GM19328 (cell line): ENCODE data around the gene TFAM.

Experiments used
- ATAC-seq: cut with Tn5 transposase; IDR thresholded peaks from one replicate; pipeline ENCODE4 v1.9.1; 2021; ENCODE audit warnings: mild to moderate bottlenecking, moderate library complexity; ENCODE audit not compliant: unreplicated experiment

TFAM gene

DNA sequence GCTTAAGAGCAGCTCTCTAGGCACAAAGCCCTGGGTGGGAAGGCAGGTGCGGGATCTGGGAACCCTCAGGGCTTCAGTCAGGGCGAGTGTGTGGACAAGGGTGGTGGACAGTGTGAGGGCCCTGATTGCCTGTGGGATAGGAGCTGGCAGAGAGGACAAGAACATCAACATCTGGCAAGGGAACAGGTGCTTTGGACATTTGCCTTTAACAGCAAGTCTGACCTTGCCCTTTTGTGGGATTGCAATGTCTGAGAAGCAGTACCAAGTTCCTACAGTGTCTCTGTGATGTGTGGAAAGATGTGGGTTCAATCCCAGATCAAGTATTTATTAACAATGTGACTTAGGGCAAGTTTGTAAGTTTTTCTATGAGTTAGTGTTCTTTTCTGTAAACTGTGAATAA, 46.7 kb downstream of the TFAM start:
- ATAC-seq: no peak

DNA sequence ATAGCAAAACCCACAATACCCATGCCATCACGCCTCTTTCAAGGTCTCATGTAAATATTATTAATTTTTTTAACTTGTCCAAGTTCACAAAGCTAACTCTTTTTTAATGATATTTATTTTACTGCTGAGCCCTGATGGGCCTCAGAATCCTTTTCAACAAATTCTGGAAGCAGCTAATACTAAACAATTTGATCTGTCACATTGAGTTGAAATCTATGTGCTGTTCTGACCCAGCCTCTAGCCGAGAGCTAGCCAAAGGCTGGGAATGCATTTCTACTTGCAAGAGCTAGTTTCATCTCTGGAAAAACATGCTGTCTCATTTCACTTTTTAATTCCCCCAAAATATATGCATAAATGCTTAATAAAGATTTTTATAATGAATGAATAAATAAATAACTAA, 47.9 kb downstream of the TFAM start:
- ATAC-seq: no peak

DNA sequence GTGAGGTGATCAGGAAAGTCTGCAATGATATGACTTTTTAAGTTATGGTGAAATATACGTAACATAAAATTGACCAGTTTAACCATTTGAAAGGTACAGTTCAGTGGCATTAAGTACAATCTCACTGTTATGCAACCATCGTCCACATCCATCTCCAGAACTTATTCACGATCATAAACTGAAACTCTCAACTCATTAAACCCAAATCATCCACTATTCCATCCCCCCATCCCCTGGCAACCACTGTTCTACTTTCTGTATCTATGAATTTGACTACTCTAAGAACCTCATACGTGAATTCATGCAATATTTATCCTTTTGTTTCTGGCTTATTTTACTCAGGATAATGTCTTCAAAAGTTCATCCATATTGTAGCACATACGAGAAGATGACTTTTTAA, 48.4 kb downstream of the TFAM start:
- ATAC-seq: no peak

DNA sequence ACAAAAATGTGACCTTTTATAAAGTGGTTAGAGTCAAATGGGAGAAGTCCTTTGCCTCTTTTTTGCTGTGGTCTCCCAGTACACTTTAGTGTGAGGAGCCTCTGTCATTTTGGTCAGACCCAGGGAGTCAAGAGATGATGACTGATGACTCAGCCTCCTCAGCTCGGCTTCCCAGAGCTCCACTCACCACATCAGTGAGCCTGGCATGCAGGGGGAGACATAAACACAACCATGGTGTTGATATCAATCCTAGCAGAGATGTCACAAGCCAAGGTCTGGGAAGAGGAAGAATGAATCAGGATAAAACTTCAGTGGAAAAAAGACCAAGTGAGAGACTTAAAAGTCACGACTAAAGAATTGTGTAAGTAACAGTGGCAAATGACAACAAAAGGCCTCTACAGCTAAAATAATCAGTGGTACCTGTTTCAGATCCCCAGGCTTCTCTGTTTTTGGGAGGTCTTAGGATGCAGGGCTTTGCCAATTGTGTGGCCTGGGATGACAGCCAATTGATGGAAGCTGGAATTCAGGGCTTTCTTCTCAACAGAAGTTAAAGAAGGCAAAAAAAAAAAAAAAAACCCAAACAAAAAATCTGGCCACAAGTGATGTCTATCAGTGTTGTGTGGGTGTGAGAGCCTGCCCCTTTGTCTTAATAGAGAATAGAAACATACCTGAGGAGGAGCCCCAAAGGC, 50.2 kb downstream of the TFAM start:
- no peak for ATAC-seq

DNA sequence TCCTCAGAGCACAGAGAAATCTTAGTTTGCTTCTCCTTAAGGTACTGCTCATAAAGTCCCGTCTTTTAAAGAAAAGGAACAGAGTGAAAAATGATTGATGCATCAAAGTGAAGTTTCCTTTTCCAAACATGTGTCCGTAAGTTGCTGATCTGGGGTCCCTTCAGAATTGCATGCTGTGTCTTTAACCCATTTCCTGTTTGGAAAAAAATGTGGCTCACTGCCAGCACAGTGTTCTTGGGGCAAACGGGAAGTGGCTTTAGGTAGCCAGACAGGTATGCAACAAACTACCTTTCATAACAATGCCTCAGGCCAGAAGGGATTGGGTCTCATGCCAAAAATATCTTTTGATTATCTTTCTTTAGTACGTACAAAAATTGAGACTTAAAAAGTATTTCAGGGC, 50.9 kb downstream of the TFAM start:
- no peak for ATAC-seq

DNA sequence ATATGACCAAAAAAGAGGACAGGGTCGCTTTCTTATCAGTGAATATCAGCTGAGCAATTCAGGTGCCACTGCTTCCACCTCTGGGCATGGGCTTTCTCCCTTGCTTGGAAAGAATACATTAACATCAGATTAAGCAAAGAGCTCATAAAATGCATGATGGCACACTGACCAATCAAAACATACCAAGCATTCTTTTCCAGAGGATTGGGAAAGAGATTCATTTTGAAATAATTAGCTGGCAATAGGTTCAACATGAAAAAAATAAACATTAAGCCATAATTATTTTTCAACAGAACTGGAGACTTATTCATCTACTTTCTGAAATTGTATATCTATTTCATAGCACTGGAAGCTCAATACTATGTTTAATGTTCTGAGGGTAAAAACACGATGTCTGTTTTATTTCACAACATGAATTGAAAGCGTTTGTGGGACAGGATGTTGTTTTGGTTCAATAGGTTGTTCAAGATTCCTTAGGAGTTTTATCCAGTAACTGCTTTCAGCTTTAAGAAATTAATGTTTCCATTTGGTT, 53.2 kb downstream of the TFAM start:
- no peak for ATAC-seq

DNA sequence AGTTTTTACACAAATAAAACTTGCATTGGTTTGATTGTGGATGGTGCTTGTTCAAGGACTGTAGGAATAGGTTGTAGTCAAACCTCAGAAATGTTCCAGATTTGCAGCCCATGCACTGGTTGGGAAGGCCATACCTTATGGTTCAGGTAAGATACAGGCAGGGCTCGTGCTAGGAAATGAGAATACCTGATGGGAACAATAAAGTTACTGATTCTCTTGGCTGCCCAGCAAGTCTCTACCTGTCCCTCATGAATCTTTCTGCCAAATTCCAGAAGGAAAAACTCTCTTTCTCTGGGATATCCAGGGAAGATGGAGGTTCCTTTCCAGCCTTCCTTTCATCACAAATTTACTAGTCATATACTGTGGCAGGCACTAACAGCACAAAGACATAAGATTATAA, 53.8 kb downstream of the TFAM start:
- no peak for ATAC-seq

DNA sequence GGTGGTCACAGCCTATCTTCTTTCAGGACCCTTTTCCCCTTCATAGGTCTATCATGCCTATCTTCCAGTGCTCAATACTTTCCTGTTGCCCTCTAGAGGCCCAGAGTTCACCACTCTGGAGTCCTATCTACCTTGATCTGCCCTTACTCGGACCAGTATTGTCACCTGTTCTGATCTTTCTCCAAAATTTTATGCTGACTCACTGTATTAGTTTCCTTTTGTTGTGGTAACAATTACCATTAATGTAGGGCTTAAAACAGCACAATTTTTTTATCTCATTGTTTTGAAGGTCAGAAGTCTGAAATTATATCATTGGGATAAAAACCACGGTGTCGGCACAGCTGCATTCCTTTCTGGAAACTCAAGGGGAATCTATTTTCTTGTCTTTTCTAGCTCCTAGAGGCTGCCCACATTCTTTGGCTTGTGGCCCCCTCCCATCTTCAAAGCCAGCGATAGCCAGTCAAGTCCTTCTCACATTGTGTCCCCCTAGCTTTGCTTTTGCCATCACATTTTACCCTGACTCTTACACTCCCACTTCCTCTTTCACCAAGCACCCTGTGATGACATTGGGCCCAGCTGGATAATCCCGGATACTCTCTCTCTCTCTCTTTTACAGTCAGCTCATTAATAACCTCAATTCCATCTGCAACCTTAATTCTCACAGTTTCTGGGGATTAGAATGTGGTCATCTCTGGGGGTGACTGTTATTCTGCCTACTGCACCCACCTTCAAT, 54.6 kb downstream of the TFAM start:
- ATAC-seq: no peak

DNA sequence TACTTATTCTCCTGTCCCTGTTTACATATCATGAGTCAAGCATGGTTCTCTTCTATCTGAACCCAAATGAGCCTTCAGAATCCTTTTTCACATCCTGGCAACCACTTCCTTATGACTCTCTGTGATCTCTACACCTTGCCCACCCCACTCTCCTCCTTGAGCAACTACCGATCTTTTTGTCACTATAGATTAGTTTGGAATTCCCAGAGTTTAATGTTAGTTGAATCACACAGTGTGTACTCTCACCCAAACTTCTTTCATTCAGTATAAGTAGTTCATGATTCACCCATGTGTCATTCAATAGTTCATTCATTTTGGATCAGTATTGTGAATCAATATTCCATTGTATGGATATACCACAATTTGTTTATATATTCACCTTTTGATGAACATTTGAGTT, 55.3 kb downstream of the TFAM start:
- no peak for ATAC-seq

DNA sequence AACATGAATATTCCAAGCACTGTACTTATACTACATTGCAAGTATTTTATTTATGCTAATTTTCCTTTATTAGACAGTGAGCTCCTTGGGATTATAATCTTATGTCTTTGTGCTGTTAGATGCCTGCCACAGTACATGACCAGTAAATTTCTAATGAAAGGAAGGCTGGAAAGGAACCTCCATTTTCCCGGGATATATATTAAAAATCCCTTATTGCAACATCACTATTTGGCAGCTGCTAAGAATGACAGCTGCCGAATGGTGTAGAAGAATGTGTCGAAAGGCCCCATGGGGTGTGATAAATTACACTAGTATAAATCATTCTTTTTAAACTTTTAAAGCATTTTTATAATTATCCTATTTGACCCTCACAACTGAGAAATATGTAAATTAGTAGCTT, 59.1 kb downstream of the TFAM start:
- ATAC-seq: no peak

DNA sequence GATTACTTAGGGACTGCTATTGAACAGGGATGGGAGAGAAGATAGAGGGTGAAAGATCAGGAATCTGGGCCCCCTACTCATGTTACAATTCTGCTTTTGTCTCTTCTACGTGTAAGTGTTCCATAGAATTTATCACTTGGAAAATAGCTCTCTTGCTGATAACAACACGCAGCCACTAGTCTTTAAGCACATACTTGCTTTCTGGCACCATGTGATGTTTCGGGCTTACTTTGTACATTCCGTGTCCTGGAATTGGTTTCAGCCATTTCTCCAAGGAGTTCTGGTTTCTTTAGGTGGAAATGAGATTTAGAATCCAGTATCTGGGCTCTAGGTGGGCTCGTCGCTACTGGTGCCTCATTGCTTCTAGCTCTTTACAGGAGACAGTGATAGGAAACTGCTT, 59.7 kb downstream of the TFAM start:
- no peak for ATAC-seq

DNA sequence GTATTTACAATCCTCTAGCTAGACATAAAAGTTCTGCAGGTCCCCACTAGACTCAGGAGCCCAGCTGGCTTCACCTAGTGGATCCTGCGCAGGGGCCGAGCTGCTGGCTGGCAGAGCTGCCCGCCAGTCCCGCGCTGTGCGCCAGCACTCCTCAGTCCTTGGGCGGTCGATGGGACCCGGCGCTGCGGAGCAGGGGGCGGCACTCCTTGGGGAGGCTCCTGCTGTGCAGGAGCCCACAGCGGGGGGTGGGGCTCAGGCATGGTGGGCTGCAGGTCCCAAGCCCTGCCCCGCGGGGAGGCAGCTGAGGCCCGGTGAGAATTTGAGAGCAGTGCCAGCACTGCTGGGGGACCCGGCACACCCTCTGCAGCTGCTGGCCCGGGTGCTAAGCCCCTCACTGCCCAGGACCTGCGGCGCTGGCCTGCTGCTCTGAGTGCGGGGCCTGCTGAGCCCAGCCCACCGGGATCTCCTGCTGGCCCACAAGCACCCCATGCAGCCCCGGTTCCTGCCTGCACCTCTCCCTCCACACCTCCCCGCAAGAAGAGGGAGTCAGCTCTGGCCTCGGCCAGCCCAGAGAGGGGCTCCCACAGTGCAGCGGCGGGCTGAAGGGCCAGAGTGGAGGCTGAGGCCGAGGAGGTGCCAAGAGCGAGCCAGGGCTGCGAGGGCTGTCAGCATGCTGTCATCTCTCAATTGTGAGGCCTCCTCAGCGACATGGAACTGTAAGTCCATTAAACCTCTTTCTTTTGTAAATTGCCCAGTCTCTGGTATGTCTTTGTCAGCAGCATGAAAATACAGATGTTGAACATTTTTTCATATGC, 63.1 kb downstream of the TFAM start:
- no peak for ATAC-seq
